IMR-90 (cell line): Measurements from ENCODE around the gene PSORS1C2.

Experiments used
- BHLHE40 ChIP-seq: fragments of 150-350 bp; IDR thresholded peaks from 2 replicates; pipeline ENCODE4 v1.6.1; 2016; ENCODE audit warnings: mild to moderate bottlenecking, low read depth, low read length
- CTCF ChIP-seq: conservative IDR thresholded peaks from 2 replicates; pipeline ENCODE4 v1.5.1; 2012; ENCODE audit warnings: mild to moderate bottlenecking, low read depth, low read length, improper control_type of control experiment
- MAZ ChIP-seq: IDR thresholded peaks from 2 replicates; pipeline ENCODE4 v1.6.1; 2012; ENCODE audit warnings: low read depth, mild to moderate bottlenecking, low read length, improper control_type of control experiment, moderate library complexity, borderline replicate concordance
- POLR2A ChIP-seq: IDR thresholded peaks from 2 replicates; pipeline ENCODE4 v1.6.1; 2012; ENCODE audit warnings: mild to moderate bottlenecking, low read depth, low read length
- RCOR1 ChIP-seq: IDR thresholded peaks from 2 replicates; pipeline ENCODE4 v1.6.1; 2012; ENCODE audit warnings: mild to moderate bottlenecking, low read length, improper control_type of control experiment; ENCODE audit not compliant: insufficient replicate concordance
- SMC3 ChIP-seq: fragments of 150-350 bp; IDR thresholded peaks from 2 replicates; pipeline ENCODE4 v1.6.1; 2016; ENCODE audit warnings: low read depth, mild to moderate bottlenecking, antibody characterized with exemption, low read length, moderate library complexity

- TF ChIP-seq POLR2A (no peak), MAZ (no peak), CTCF (no peak), SMC3 (no peak), BHLHE40 (no peak), RCOR1 (no peak)
Measured at GRCh38 chr6:31174378-31174777, 35.5 kb upstream of the PSORS1C2 start.
